AG10803 (cell line): ENCODE measurements around the gene NCAPH2.

Experiments used
- DNase-seq: peaks from one replicate; pipeline ENCODE4 v3.0.0; 2010; ENCODE audit warnings: low read depth
- H3K4me3 ChIP-seq: 2 replicates; pipeline ENCODE4 v1.5.1; 2011; ENCODE audit warnings: mild to moderate bottlenecking, low read length, control low read depth
- CTCF ChIP-seq: conservative IDR thresholded peaks from 2 replicates; pipeline ENCODE4 v1.5.1; 2011; ENCODE audit warnings: mild to moderate bottlenecking, low read length, control low read depth, inconsistent platforms

The NCAPH2 gene

GRCh38 chr22:50463188-50463900 is 44.7 kb upstream of the NCAPH2 start:
- no peak for DNase-seq
- H3K4me3 ChIP-seq = no peak overlapping the region
- no peak for TF ChIP-seq CTCF

- no peak overlapping the region for H3K4me3 ChIP-seq
- no peak for TF ChIP-seq CTCF
- DNase-seq = no peak
These were observed 43.6 kb upstream of the NCAPH2 start for GRCh38 chr22:50464451-50464850.

- no peak for DNase-seq
- H3K4me3 ChIP-seq = no peak overlapping the region
- TF ChIP-seq CTCF = no peak
These were observed 42.7 kb upstream of the NCAPH2 start for GRCh38 chr22:50465066-50465930.

GRCh38 chr22:50467341-50467740 is 40.7 kb upstream of the NCAPH2 start:
- TF ChIP-seq CTCF = no peak
- no peak for DNase-seq
- H3K4me3 ChIP-seq = no peak overlapping the region

- no peak overlapping the region for H3K4me3 ChIP-seq
- no peak for TF ChIP-seq CTCF
- no peak for DNase-seq
These were observed 40.1 kb upstream of the NCAPH2 start for GRCh38 chr22:50467773-50468440.

- DNase-seq = no peak
- no peak for TF ChIP-seq CTCF
- H3K4me3 ChIP-seq = no peak overlapping the region
These were observed 39.4 kb upstream of the NCAPH2 start for GRCh38 chr22:50468626-50469025.
